HepG2 (cell line): ENCODE results near the gene SENP7. TPM values are rescaled to one million over a fixed set of nuclear protein-coding genes. Genes with fewer than 3 reads are reported as not detected.
A peak's percentile ranks its signal among the peaks of the same experiment; 100 is the strongest.

Source experiments
- ATAC-seq: fragments of 200-7000 bp; cut with Tn5 transposase; 3 replicates; pipeline ENCODE4 v1.9.1; 2020; ENCODE audit warnings: mild to moderate bottlenecking, moderate library complexity
- BruUV-seq: library from RNA; stranded (reverse); fragments of 400-500 nt; replicated peaks from 2 replicates; lab custom pipeline; 2021; lab: Mats Ljungman, UMichigan
- CTCF ChIA-PET: fragments of 300-600 bp; formaldehyde crosslinking; extraction: SDS; loops from one replicate; lab custom pipeline; 2021; ENCODE audit warnings: low total read pairs, inconsistent platforms, low intra/inter-chr PET ratio; lab: Yijun Ruan, JAX
- POLR2A ChIA-PET: fragments of 350-600 bp; sonication (Branson Sonifier 250); formaldehyde crosslinking; loops from one replicate; lab custom pipeline; 2020; ENCODE audit warnings: antibody characterized with exemption, inconsistent platforms; lab: Yijun Ruan, JAX
- DNase-seq: peaks from one replicate; pipeline ENCODE4 v3.0.0-alpha.2; 2015; ENCODE audit warnings: low spot score
- FAIRE-seq: peaks from 3 replicates; lab custom pipeline; 2011; peaks lifted over from hg19 to GRCh38; lab: Jason Lieb, UNC
- H2AFZ ChIP-seq: one replicate; pipeline ENCODE4 v1.6.1; 2011; ENCODE audit warnings: low read length, inconsistent platforms
- H3K27ac ChIP-seq: fragments of 300-600 bp; 3 replicates; pipeline ENCODE4 v1.8.0; 2011; ENCODE audit warnings: mixed run types, mild to moderate bottlenecking, mixed read lengths, low read length, inconsistent platforms; ENCODE audit not compliant: insufficient read depth; ENCODE audit errors: extremely low read length
- H3K27me3 ChIP-seq, 2 experiments: fragments of 200-600 bp in 1 of 2; 2 replicates in 1 of 2; 3 replicates in 1 of 2; pipeline versions ENCODE4 v1.6.0 to v1.8.0; 2011; ENCODE audit warnings: low read length in 2 of 2, mild to moderate bottlenecking in 2 of 2, moderate library complexity in 2 of 2, inconsistent platforms in 1 of 2; ENCODE audit not compliant: insufficient read depth in 2 of 2, control insufficient read depth in 1 of 2
- H3K36me3 ChIP-seq, 2 experiments: fragments of 200-600 bp in 1 of 2; replicated peaks in 1 of 2; 2 replicates in 1 of 2; 3 replicates in 1 of 2; pipeline versions ENCODE4 v1.5.1 to v1.8.0; 2011; ENCODE audit warnings: low read length in 2 of 2, inconsistent platforms in 1 of 2; ENCODE audit not compliant: insufficient read depth in 2 of 2, control insufficient read depth in 1 of 2
- H3K4me1 ChIP-seq: 2 replicates; pipeline ENCODE4 v1.5.1; 2012; ENCODE audit warnings: low read length, inconsistent platforms; ENCODE audit not compliant: insufficient read depth
- H3K4me2 ChIP-seq: 2 replicates; pipeline ENCODE4 v1.6.0; 2011; ENCODE audit warnings: low read depth, low read length, inconsistent platforms
- H3K4me3 ChIP-seq, 3 experiments: fragments of 200-600 bp in 1 of 3; sonication (generic), shearing (Covaris generic) in 1 of 3; replicated peaks in 1 of 3; 2 replicates each; pipeline ENCODE4 v1.5.1; 2011 to 2016; ENCODE audit warnings: low read length in 3 of 3, inconsistent platforms in 2 of 3, low read depth in 2 of 3, mild to moderate bottlenecking in 2 of 3, control low read depth in 1 of 3, mixed read lengths in 1 of 3; ENCODE audit not compliant: insufficient read depth in 1 of 3
- H3K79me2 ChIP-seq: one replicate; pipeline ENCODE4 v1.6.1; 2011; ENCODE audit warnings: low read length, inconsistent platforms; ENCODE audit not compliant: insufficient read depth
- H3K9ac ChIP-seq: 2 replicates; pipeline ENCODE4 v1.6.0; 2011; ENCODE audit warnings: mild to moderate bottlenecking, low read depth, low read length, inconsistent platforms; ENCODE audit not compliant: insufficient read depth
- H3K9me3 ChIP-seq: 2 replicates; pipeline ENCODE4 v1.5.1; 2012; ENCODE audit warnings: mild to moderate bottlenecking, low read length
- H4K20me1 ChIP-seq: 2 replicates; pipeline ENCODE4 v1.6.0; 2011; ENCODE audit warnings: inconsistent platforms, mild to moderate bottlenecking, low read length, moderate library complexity; ENCODE audit not compliant: insufficient read depth
- CENPT ChIP-seq: sonication (generic); formaldehyde crosslinking; IDR thresholded peaks from 2 replicates; pipeline ENCODE4 v1.8.0; 2022; ENCODE audit warnings: low read depth, mild to moderate bottlenecking, moderate library complexity, missing genetic modification reagents
- E2F2 ChIP-seq: sonication (generic); formaldehyde crosslinking; IDR thresholded peaks from 2 replicates; pipeline ENCODE4 v1.4.0; 2020; ENCODE audit warnings: missing genetic modification reagents, borderline replicate concordance
- FOSL2 ChIP-seq: sonication (generic); formaldehyde crosslinking; IDR thresholded peaks from 2 replicates; pipeline ENCODE4 v1.4.0; 2020; ENCODE audit warnings: missing genetic modification reagents
- GABPA ChIP-seq, 2 experiments: IDR thresholded peaks; 2 replicates each; pipeline ENCODE4 v1.6.1; 2011 to 2016; ENCODE audit warnings: low read depth in 2 of 2, low read length in 1 of 2, missing biosample characterization in 1 of 2, missing genetic modification characterization in 1 of 2
- HNRNPK ChIP-seq: fragments of 200-400 bp; formaldehyde crosslinking; IDR thresholded peaks from 2 replicates; pipeline ENCODE4 v1.6.1; 2018; ENCODE audit warnings: low read length, low read depth, moderate library complexity, mild to moderate bottlenecking; ENCODE audit not compliant: poor library complexity, severe bottlenecking
- ZNF839 ChIP-seq: sonication (generic); formaldehyde crosslinking; IDR thresholded peaks from 2 replicates; pipeline ENCODE4 v1.4.0; 2020; ENCODE audit warnings: missing genetic modification reagents, mild to moderate bottlenecking, borderline replicate concordance
- WGBS: methylation state at CpG from one replicate; pipeline ENCODE4 v1.1.6; 2017; ENCODE audit warnings: low lambda C conversion rate; 5-methylcytosine and 5-hydroxymethylcytosine counted together
- in situ Hi-C: cut with HindIII; loops from 2 replicates; pipeline ENCODE4 v1.10.0; 2017; ENCODE audit warnings: low pct_unique_long_range_greater_than_20kb; ENCODE audit not compliant: extremely low pct_ligation_motif_present
- intact Hi-C: fragments of 100-400 bp; cut with micrococcal nuclease; formaldehyde crosslinking; loops from one replicate; pipeline ENCODE4 v1.10.0; 2022; ENCODE audit not compliant: unreplicated experiment
- polyA plus RNA-seq, 8 experiments: library from polyadenylated mRNA; depleted of rRNA in 3 of 8; stranded (reverse) in 7 of 8; unstranded in 1 of 8; fragments of >200 nt; fragmentation: Illumina TruSeq in 4 of 8; extraction: Trizol in 4 of 8; gene quantifications; 2 replicates each; pipeline versions ENCODE4 v1.2.1 to v1.2.3, GENCODE V29; 2011 to 2016; ENCODE audit warnings: low read depth in 4 of 8, missing spikeins in 1 of 8, mixed read lengths in 1 of 8; ENCODE audit not compliant: insufficient read depth in 1 of 8
- total RNA-seq, 5 experiments: library from RNA; depleted of rRNA; stranded (reverse); fragments of >200 nt; fragmentation: Illumina TruSeq; extraction: Trizol; gene quantifications; 2 replicates each; pipeline ENCODE4 v1.2.3, GENCODE V29; 2016; ENCODE audit warnings: low read depth in 1 of 5
- TF ChIP-seq, protein P1 (sequence below): sonication (generic); formaldehyde crosslinking; IDR thresholded peaks from 2 replicates; pipeline ENCODE4 v1.5.1; 2020; ENCODE audit warnings: mild to moderate bottlenecking, missing genetic modification reagents, borderline replicate concordance
- TF ChIP-seq, protein P2 (sequence below): IDR thresholded peaks from 2 replicates; pipeline ENCODE4 v1.6.1; 2012; ENCODE audit warnings: inconsistent platforms

The SENP7 gene
- total and polyA plus RNA-seq, 2 of the 13 experiments (the other 11 are each of a cell fraction or from before 2014, with no cell fraction given): 9.1 to 10.3 TPM

DNA sequence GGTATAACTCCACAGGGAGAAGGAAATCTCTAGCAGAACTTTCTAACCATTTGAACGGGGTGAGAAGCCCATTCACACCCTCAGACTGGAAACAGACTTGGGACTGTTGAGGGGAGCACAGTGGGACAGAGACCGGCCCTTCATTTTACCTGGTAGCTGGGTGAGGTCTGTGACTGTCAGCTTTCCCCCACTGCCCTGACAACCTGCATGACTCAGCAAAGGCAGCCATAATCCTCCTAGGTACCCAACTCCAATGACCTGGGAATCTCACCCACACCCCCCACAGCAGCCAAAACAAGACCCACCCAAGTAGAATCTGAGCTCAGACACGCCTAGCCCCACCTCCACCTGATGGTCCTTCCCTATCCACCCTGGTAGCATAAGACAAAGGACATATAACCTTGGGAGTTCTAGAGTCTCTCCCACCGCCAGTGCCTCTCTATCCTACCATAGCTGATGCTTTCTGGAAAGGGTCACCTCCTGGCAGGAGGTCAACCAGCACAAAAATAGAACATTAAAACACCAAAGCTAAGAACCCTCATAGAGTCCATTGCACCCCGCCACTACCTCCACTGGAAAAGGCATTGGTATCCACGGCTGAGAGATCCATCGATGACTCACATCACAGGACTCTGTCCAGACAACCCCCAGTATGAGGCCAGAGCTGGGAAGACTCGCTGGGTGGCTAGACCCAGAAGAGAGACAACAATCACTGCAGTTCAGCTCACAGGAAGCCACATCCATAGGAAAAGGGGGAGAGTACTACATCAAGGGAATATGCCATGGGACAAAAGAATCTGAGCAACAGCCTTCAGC, 28.0 kb downstream of the SENP7 start:
- TF ChIP-seq FOSL2 (0 out of 2 replicates have a peak, but pooled peaks have one; percentile 20), GABPA (IDR thresholded peaks at IDR 0.05; ENCODE audit: low read depth, low read length) (no peak), GABPA (CRISPR knock-in tag; IDR thresholded peaks at IDR 0.05; ENCODE audit: low read depth) (no peak)
- H3K9ac ChIP-seq: no peak overlapping the region
- H3K4me1 ChIP-seq: no peaks in the 10 kb centered on the region
- no TSS peak for BruUV-seq
- DNase-seq: no peak
- in situ Hi-C loops: no loop called here
- no peaks in the 10 kb centered on the region; a peak in 1 of 5 replicates for H3K36me3 ChIP-seq
- no peak for FAIRE-seq
- H4K20me1 ChIP-seq: no peaks in the 10 kb centered on the region
- ATAC-seq: no peak
- H3K79me2 ChIP-seq: no peaks in the 10 kb centered on the region
- H3K4me2 ChIP-seq: no peak overlapping the region
- POLR2A ChIA-PET: no interaction called here
- H3K4me3 ChIP-seq: no peak overlapping the region
- intact Hi-C loops: no loop called here
- H2AFZ ChIP-seq: no peak overlapping the region
- CTCF ChIA-PET: no interaction called here
- H3K9me3 ChIP-seq: no peaks in the 10 kb centered on the region
- no peak overlapping the region for H3K27ac ChIP-seq
- no peaks in the 10 kb centered on the region for H3K27me3 ChIP-seq
- WGBS: 98% methylated on average over 7 of the region's 8 CpGs

- ChIA-PET POLR2A (no interaction called here), CTCF (no interaction called here)
- FAIRE-seq: no peak
- Histone ChIP-seq H3K79me2 (no peaks in the 10 kb centered on the region), H3K4me3 (no peak overlapping the region), H3K27ac (no peak overlapping the region), H3K9me3 (no peaks in the 10 kb centered on the region), H3K4me1 (no peaks in the 10 kb centered on the region), H3K4me2 (no peak overlapping the region), H3K27me3 (no peaks in the 10 kb centered on the region), H3K36me3 (no peaks in the 10 kb centered on the region; a peak in 1 of 5 replicates), H2AFZ (no peak overlapping the region), H4K20me1 (no peaks in the 10 kb centered on the region), H3K9ac (no peak overlapping the region)
- no TSS peak for BruUV-seq
- in situ Hi-C loops: no loop called here
- no peak for DNase-seq
- WGBS: 86% methylated on average over 3 of the region's 3 CpGs
- intact Hi-C loops: no loop called here
- no peak for ATAC-seq
- TF ChIP-seq, protein P1, sequence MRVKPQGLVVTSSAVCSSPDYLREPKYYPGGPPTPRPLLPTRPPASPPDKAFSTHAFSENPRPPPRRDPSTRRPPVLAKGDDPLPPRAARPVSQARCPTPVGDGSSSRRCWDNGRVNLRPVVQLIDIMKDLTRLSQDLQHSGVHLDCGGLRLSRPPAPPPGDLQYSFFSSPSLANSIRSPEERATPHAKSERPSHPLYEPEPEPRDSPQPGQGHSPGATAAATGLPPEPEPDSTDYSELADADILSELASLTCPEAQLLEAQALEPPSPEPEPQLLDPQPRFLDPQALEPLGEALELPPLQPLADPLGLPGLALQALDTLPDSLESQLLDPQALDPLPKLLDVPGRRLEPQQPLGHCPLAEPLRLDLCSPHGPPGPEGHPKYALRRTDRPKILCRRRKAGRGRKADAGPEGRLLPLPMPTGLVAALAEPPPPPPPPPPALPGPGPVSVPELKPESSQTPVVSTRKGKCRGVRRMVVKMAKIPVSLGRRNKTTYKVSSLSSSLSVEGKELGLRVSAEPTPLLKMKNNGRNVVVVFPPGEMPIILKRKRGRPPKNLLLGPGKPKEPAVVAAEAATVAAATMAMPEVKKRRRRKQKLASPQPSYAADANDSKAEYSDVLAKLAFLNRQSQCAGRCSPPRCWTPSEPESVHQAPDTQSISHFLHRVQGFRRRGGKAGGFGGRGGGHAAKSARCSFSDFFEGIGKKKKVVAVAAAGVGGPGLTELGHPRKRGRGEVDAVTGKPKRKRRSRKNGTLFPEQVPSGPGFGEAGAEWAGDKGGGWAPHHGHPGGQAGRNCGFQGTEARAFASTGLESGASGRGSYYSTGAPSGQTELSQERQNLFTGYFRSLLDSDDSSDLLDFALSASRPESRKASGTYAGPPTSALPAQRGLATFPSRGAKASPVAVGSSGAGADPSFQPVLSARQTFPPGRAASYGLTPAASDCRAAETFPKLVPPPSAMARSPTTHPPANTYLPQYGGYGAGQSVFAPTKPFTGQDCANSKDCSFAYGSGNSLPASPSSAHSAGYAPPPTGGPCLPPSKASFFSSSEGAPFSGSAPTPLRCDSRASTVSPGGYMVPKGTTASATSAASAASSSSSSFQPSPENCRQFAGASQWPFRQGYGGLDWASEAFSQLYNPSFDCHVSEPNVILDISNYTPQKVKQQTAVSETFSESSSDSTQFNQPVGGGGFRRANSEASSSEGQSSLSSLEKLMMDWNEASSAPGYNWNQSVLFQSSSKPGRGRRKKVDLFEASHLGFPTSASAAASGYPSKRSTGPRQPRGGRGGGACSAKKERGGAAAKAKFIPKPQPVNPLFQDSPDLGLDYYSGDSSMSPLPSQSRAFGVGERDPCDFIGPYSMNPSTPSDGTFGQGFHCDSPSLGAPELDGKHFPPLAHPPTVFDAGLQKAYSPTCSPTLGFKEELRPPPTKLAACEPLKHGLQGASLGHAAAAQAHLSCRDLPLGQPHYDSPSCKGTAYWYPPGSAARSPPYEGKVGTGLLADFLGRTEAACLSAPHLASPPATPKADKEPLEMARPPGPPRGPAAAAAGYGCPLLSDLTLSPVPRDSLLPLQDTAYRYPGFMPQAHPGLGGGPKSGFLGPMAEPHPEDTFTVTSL (CRISPR knock-in tag): no peak
- TF ChIP-seq E2F2 (CRISPR knock-in tag): no peak
- TF ChIP-seq HNRNPK: no peak
- TF ChIP-seq CENPT: no peak
- TF ChIP-seq ZNF839: no peak
- TF ChIP-seq, protein P2, sequence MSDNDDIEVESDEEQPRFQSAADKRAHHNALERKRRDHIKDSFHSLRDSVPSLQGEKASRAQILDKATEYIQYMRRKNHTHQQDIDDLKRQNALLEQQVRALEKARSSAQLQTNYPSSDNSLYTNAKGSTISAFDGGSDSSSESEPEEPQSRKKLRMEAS: no peak
These were observed 34.0 kb downstream of the SENP7 start for GRCh38 chr3:101478980-101479379.
